ENCODE results near the gene NSG1. TPM values are rescaled to one million over a fixed set of nuclear protein-coding genes. Genes with fewer than 3 reads are reported as not detected.

NSG1 gene
- total and polyA plus RNA-seq, 2 of the 4 experiments (the other 2 are of a cell fraction): 0.72 to 1.6 TPM

GRCh38 chr4:4350909-4351308 lies 36.0 kb upstream of the NSG1 start:
- Histone ChIP-seq H3K4ac (ENCODE audit: low read depth, low read length) (no peak overlapping the region), H2BK120ac (ENCODE audit: low read depth, low read length) (no peak overlapping the region), H3K4me3 (ENCODE audit: insufficient read depth, low read depth, low read length) (no peak overlapping the region), H4K8ac (ENCODE audit: low read depth in 2 of 2, low read length in 2 of 2) (no peak overlapping the region), H2AK9ac (replicated peaks; ENCODE audit: low read depth, low read length, poor library complexity) (no peak overlapping the region), H2BK5ac (ENCODE audit: low read depth, low read length, poor library complexity, severe bottlenecking) (no peak overlapping the region), H2BK15ac (ENCODE audit: low read depth, low read length) (no peak overlapping the region), H2BK20ac (ENCODE audit: low read depth, low read length) (no peak overlapping the region), H3K36me3 (ENCODE audit: control insufficient read depth, insufficient read depth, low read length) (no peaks in the 10 kb centered on the region), H4K20me1 (ENCODE audit: insufficient read depth, low read length) (no peaks in the 10 kb centered on the region), H2AK5ac (ENCODE audit: low read depth, low read length) (no peak overlapping the region), H3K79me1 (ENCODE audit: low read depth in 1 of 2, low read length in 2 of 2) (no peaks in the 10 kb centered on the region), H2AFZ (replicated peaks; ENCODE audit: low read length, poor library complexity) (no peak overlapping the region), H3K27me3 (ENCODE audit: control insufficient read depth, insufficient read depth, low read length) (peaks cover 17% of the 10 kb centered on the region), H3K27ac (ENCODE audit: insufficient read depth, low read length) (no peak overlapping the region), H3K4me1 (ENCODE audit: control insufficient read depth, insufficient read depth, low read length) (no peaks in the 10 kb centered on the region), H3K18ac (ENCODE audit: low read depth, low read length) (no peak overlapping the region), H3K9me3 (ENCODE audit: control insufficient read depth, insufficient read depth, low read length) (no peaks in the 10 kb centered on the region), H4K91ac (ENCODE audit: insufficient read depth, low read depth, low read length) (no peak overlapping the region), H3K9me1 (ENCODE audit: insufficient read depth, low read length) (no peaks in the 10 kb centered on the region), H3K23ac (ENCODE audit: low read depth, low read length) (no peak overlapping the region), H3K4me2 (ENCODE audit: low read depth, low read length) (no peak overlapping the region), H3K9ac (ENCODE audit: low read depth, low read length) (no peak overlapping the region), H3K56ac (ENCODE audit: extremely low read depth, insufficient read depth, low read length) (no peak overlapping the region), H4K5ac (ENCODE audit: low read depth, low read length) (no peak overlapping the region), H3K14ac (replicated peaks; ENCODE audit: low read depth, low read length) (no peak overlapping the region)
- ATAC-seq (ENCODE audit: low read depth) (no peak), DNase-seq (no peak)
- BruUV-seq (replicated peaks): no TSS peak
- no peak for TF ChIP-seq BHLHE40 (IDR thresholded peaks at IDR 0.05; ENCODE audit: low read depth, low read length)
- TF ChIP-seq CEBPB (IDR thresholded peaks at IDR 0.05; ENCODE audit: low read depth, low read length): no peak
- no peak for TF ChIP-seq RAD21 (IDR thresholded peaks at IDR 0.05; ENCODE audit: low read length)
- no peak for TF ChIP-seq RCOR1 (IDR thresholded peaks at IDR 0.05; ENCODE audit: insufficient replicate concordance, low read length)
- no peak for TF ChIP-seq RFX5 (IDR thresholded peaks at IDR 0.05; ENCODE audit: low read depth, low read length)
- TF ChIP-seq MXI1 (IDR thresholded peaks at IDR 0.05; ENCODE audit: borderline replicate concordance, low read depth, low read length): no peak
- TF ChIP-seq MAFK (IDR thresholded peaks at IDR 0.05; ENCODE audit: low read depth, low read length): no peak
- no peak for TF ChIP-seq ELK1 (IDR thresholded peaks at IDR 0.05; ENCODE audit: borderline replicate concordance, low read depth, low read length)
- no peak for TF ChIP-seq USF2 (IDR thresholded peaks at IDR 0.05; ENCODE audit: low read depth, low read length)
- TF ChIP-seq CTCF (conservative IDR thresholded peaks at IDR 0.05; ENCODE audit: low read depth, low read length): no peak
- no peak for TF ChIP-seq FOS (IDR thresholded peaks at IDR 0.05; ENCODE audit: low read depth, low read length)
- TF ChIP-seq POLR2A (IDR thresholded peaks at IDR 0.05; ENCODE audit: low read depth, low read length): no peak
- no peak for TF ChIP-seq MAZ (IDR thresholded peaks at IDR 0.05; ENCODE audit: borderline replicate concordance, low read depth, low read length)
- TF ChIP-seq NFE2L2 (IDR thresholded peaks at IDR 0.05; ENCODE audit: low read depth, low read length): no peak
- 83% methylated on average over 1 of the region's 4 CpGs; no CpG with 5 or more reads in 1 of the 2 experiments for WGBS, 2 experiments (ENCODE audit: extremely low coverage in 2 of 2, insufficient read length in 1 of 2)
- intact Hi-C loops (cut with micrococcal nuclease): no loop called here
- ChIA-PET POLR2A (ENCODE audit: unreplicated experiment) (no interaction called here), CTCF (no interaction called here)
- in situ Hi-C loops (cut with MboI; ENCODE audit: low sequenced_read_pairs): no loop called here
- dilution Hi-C loops (cut with HindIII; ENCODE audit: low sequenced_read_pairs, unreplicated experiment): no loop called here
